ENCODE measurements around the gene AGPAT3.

Gene AGPAT3

DNA sequence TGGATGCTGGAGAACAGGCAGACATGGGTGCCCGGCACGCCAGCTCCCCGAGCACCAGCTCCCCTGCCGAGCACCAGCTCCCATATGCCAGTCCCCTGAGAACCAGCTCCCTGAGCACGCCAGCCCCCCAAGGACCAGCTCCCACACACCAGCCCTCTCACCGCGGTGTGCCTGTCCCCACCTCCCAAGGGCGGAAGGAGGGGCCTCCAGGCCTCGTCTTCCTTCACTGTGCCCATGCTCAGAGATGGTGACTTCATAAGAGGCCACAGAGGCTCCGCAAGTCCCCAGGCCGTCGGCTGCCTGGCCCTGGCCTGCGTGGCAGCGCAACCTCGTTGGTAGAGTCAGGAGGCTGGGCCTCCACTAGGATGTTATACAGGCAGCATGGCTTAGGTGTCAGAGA lies 69.1 kb downstream of the AGPAT3 start:
- in situ Hi-C loops (cut with HindIII; ENCODE audit: low sequenced_read_pairs) = no loop called here

DNA sequence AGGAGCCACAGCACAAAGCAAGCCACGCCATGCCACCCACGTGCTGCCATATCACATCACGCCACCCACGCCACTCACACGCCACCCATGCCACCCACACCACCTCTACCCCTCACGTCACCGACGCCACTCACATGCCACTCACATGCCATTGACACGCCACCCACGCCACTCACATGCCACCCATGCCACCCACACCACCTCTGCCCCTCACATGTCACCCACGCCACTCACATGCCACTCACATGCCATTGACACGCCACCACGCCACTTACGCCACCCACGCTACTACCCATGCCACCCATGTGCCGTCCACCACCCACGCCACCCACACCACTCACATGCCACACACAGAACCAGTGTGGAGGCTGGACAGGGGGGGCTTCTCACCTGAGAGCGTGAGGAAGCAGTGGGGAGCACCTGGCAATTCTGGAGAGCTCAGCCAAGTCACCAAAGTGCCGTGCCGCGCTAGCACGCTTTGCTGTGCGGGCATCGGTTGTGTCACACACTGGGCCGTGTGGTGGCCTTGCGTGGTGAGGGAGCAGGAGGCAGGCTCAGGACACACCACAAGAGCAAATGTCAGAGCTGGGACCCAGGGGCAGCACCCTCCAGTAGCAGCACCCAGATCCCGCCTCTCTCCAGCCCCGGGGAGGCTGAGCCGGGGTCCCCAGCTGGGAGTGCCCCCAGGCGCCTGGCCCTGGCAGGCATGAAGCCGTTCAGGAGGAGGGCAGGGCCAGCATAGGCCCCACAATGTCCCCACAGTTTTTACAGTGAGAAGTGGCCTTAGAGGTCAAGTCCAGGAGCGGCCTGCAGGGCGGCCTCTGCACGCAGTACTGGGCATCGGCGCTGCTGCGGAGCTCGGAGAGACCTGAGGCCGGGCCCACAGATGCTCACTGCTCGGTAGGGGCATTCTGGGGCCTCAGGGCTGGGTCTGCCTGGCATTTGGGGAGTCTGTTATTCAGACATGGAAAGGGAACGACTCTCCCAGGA lies 70.0 kb downstream of the AGPAT3 start:
- in situ Hi-C loops (cut with HindIII; ENCODE audit: low sequenced_read_pairs) = no loop called here

DNA sequence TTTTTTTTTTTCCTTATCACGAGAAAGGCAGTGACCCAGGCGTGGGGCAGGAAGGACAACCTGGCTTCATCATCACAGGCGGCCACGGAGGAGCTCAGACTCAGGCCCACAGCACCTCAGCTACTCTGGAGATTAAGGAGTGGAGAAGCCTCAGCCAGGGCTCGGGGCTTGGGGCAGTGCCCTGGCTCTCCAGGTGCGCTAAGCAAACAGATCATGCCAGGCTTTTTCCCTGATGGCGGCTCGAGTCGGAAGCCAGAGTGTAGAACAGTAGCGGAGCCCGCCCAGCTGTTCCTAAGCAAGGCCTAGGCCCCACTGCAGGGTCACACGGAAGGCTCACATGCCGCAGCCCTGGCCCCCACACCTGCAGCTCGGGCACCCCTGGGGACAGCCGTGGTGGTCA lies 70.7 kb downstream of the AGPAT3 start:
- in situ Hi-C loops (cut with HindIII; ENCODE audit: low sequenced_read_pairs) = no loop called here

DNA sequence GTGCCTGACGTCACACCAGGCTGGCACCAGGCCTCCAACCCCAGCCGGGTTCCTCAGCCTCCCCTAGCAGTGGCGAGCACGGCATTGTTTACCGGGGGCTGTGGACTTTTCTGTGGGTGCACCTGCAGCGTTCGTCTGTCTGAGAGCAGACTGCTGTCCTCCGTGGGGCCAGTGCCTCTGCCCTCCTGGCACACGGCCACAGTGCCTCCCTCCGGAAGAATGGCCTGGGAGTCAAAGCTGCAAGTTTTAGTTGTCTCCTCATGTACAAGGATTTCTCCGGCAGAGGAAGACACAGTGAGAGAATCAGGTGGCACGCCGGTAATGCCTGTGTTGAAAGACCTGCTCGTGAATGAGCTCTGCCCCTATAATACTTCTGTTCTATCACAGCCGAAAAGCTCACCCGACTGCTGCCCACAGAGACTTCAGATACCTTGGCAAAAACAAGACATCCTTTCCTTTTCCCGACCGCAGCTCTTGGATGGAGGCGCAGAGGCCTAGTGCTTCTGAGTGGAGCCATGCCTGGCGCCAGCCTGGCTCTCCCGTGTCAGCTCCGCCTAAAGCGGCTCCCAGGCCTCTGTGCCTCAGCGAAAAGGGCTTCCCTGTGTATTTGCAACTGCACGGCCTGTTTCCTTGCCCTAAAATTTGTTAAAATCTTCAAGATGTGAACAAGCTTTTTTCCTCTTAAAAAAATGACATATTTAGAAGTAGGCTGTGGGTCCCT lies 71.4 kb downstream of the AGPAT3 start:
- in situ Hi-C loops (cut with HindIII; ENCODE audit: low sequenced_read_pairs) = no loop called here

DNA sequence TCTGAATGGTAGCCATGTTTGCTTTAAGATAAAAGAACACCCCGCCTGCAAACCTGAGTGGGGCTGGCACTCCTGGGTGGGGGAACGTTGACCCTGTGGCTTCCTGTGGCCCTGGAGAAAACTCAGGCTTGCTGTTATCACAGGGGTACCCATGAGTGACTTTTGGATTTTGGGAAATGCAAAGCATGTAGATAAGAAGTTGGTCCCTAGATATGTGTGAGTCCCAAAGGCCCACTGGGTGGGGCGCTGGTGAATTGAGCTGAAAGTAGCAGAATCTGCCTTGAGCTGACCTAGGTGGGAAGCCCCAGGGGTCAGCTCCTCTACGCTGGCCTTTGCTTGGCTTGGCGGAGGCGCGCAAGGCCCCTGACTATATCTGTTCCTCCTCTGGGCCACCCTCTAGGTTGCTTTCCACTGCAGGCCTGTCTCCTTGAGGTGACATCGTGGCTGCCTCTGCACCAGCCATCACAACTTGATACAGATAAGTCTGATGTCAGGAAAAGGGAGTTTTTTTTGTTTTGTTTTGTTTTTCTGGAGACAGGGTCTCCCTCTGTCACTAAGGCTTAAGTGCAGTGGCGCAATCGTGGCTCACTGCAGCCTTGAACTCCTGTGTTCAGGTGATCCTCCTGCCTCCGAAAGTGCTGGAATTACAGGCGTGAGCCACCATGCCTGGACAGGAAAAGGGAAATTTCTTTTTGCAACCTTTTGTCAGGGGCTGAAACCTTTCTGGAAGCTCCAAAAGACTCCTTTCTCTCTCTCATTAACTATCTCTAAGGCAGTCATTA lies 72.2 kb downstream of the AGPAT3 start:
- in situ Hi-C loops (cut with HindIII; ENCODE audit: low sequenced_read_pairs) = no loop called here

DNA sequence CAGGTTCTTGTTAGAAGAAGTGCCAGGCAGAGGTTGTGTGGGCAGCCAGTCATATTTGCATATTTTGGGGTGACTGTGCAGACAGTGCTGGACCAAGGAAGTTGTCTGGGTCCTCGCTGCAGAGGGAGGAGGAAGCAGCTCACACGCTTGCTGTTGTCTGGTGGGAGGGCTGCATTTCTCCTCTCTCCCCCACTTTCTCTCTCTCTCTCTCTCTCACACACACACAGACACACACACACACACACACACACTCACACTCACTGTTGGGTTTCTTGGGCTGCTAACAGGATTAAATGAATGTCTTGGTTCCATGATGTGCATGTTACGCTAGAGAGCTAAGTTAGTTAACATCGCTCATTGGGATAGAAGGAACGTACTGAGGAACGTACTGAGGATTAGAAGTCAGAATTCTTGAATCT lies 72.9 kb downstream of the AGPAT3 start:
- in situ Hi-C loops (cut with HindIII; ENCODE audit: low sequenced_read_pairs) = no loop called here

DNA sequence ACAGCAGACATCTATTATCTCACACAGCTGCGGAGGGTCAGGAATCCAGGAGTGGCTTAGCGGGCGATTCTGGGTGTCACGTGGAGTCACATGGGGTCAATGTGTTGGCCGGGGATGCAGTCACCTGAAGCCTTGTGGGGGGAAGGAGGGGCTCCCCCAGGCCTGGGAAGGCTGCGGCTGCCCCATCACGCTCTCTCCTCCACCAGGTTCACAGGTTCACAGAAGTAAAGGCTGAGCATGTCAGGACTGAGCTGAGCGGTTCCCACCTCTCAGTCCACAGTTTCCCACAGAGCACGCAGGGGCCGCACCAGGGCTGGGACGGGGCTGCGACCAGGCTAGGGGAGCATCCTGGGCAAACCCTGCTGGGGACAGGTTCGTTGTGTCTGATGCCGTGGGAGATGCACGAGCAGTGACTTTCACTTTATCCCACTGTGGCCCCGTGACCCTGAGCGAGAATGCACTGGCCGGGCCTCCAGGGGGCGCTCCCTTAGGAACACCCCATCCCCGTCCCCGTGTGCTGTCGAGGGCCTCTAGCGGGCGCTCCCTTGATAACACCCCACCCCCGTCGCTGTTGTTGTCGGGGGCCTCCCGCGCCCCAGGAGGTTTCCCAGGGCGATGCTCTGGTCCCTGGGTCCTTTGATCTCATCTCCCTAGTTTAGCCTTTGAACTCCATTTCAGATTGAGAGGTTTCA lies 73.9 kb downstream of the AGPAT3 start:
- in situ Hi-C loops (cut with HindIII; ENCODE audit: low sequenced_read_pairs) = no loop called here

DNA sequence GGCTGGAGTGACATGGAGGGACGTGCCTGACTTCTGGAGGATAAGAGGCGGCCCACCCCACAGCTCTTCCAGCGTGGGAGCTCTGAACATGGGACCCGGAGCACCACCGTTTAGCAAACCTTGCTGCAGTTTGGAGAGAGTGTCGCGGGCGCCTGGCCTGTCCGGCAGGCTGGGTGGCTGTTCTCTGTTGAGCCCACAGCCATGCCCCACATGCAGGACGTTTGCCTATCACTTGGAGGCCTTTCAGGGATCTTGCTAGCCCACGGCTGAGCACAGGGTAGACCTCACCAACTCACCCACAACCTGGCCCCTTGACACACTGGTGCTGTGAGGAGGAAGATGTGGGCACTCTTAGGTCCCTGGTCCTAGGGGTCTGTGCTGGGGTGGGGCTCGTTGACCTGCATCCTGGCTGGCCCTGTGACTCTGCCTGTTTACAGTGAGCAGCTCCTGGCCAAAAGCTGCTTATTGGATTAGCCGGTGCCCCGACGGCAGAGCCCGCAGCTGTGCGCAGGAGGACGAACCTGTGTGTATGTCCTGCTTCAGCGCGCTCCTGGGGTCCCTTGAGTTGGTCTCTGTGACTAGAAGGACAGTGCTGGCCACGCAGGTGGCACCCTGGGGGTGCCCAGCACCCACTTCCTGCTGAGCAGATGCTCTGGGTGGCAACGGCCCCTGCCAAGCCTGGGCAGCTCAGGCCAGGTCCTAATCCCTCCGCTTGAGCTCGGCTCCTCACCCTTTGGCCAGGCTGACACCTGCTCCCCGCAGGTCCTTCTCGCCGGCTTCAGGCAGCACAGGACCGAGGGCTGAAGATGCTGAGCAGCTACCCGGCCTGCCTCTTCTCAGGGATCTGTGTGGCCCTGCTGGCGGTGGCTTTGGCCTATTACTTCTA lies 74.7 kb downstream of the AGPAT3 start:
- in situ Hi-C loops (cut with HindIII; ENCODE audit: low sequenced_read_pairs) = loop anchor here (5.0 kb wide), 2 partner anchors 32 to 38 kb away; no protein-coding TSS in a partner anchor

DNA sequence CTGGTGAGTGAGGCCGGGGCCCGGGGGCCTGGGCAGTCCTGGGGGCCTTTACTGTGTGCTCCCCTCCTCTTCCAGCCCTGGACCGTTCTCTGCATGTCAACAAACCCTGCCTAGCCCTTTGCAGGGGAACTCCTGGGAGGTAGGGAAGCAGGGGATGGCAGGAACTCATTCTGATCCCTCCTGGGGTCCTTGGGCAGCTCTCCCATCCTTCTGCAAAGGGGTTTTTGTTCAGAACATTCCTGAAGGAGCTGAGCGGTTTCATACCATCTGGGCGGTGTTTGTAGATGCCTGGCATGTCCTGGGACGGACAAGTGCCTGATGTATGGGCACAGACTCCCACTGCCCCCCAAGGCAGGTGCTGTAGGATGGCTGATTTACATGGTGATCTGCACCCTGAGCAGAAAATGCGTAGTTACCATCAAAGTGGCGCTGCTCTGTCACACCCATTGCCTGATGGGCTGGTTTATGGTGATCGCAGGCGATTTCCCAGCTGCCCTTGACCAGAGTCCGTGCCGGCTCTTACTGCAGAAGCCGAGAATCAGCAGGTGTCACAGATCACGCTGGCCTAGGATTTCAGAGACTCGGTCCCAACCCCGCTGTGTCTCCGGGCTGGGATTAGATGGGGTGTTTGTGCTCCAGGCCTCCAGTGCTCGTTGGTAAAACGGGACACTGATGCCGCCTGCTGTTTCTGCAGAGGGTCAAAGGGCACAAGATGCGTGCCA lies 75.5 kb downstream of the AGPAT3 start:
- in situ Hi-C loops (cut with HindIII; ENCODE audit: low sequenced_read_pairs) = loop anchor here (5.0 kb wide), 2 partner anchors 33 to 37 kb away; no protein-coding TSS in a partner anchor

DNA sequence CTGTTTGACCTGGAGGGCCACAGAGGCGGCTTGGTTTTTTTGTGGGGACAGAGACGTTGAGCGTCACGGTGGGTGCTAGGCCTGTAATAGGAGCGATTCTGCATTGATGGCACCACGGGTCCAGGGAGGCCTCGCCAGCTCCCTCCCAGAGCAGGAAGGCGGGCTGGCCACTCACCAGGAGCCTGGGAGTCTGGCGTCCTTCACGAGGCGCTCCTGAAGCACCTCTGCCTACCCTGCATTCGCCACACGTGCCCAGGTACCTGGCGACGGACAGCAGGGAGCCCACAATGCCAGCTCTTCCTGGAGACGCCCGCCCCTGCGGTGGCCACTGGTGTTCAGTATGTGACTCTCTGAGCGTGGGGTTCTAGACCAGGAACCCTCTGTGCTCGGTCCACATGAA lies 77.2 kb downstream of the AGPAT3 start:
- in situ Hi-C loops (cut with HindIII; ENCODE audit: low sequenced_read_pairs) = loop anchor here (5.0 kb wide), 2 partner anchors 35 kb away; no protein-coding TSS in a partner anchor

DNA sequence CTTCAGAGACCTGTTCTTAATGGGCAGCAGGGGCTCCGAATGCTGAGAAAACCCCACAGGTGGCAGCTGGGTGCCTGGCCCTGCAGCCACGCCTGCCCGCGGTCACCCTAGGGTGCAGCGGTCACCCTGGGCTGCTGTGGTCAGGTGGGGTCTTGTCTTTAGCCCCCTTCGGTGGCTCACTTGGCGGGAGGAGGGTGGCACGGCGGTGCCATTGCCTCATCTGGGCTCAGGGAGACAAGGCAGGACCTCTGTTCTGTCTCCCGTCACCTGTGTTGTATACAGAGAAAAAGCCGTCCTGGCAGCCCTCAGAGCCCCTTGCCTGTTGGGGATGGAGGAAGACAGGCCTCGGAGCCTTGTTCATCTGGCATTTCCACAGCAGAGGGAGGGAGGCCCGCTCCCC lies 77.6 kb downstream of the AGPAT3 start:
- in situ Hi-C loops (cut with HindIII; ENCODE audit: low sequenced_read_pairs) = loop anchor here (5.0 kb wide), 2 partner anchors 35 kb away; no protein-coding TSS in a partner anchor

DNA sequence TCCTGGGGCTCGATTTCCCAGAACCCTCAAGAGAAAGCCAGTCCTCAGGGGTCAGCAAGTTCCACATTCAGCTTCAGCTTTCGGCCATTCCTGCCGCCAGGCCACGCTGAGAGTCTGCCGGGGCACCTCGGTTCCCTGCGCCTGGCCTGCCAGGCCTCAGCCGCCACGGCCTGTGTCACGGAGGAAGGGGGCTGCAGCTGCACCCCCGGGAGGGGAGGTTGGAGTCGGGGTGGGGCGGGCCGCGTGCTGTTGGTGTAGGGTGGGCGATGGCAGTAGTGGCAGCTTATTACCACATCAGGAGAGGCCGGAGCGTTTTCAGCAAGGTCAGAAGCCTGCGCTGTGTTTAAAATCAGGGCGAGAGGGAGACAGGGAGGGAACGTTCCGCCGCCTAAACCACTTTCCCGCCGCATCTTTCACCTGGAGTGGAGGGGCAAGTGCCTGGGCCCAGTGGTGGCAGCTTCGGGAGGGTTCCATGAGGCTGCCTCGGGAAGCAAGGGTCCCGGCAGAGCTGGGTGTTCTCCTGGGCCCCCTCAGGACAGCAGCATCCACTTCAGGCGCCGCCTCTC lies 78.6 kb downstream of the AGPAT3 start:
- in situ Hi-C loops (cut with HindIII; ENCODE audit: low sequenced_read_pairs) = loop anchor here (5.0 kb wide), 2 partner anchors 34 to 36 kb away; no protein-coding TSS in a partner anchor

DNA sequence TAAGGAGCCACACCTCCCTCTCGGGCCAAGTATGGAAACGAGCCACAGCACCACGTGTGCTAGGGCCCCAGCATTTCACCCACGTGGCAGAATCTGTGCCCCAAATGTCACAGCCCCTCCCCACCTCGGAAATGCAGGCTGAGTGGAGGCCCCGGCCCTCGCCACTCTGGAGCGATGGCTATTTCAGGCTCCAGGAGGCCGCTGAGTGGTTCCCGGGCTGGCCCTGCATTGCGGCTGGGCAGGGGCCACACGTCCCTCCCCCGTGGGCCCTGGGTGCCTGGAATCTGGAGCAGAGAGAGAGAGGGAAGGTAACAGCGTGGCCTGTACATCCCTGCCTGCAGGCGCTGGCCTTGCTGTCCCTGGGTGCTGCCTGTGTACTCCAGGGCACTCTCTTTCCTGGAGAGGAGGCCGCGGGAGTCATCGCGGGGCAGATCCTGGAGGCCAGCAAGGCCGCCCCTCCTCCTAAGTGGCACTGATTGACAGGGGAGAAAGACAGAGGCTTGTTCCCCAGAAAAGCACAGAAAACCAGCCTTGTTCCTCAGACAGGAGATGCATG lies 79.1 kb downstream of the AGPAT3 start:
- in situ Hi-C loops (cut with HindIII; ENCODE audit: low sequenced_read_pairs) = loop anchor here (5.0 kb wide), 2 partner anchors 33 to 37 kb away; no protein-coding TSS in a partner anchor

DNA sequence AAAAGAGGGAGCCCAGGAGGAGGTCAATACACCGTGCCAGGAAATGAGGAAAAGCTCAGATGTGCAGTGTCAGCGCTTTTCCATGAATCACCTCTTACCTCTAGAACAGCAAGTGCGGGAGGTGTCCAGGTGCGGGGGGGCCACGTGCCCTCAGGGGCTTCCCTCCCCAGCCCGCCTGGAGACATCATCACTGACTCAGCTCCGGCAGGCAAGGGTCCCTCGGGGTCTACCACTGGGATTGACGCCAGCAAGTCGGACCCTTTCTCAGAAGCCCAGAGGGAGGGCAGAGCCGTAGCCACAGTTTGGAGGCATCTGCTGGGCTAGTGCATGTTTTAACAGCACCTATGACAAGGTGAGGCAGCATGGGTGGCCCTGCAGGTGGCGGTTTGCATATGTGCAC lies 79.7 kb downstream of the AGPAT3 start:
- in situ Hi-C loops (cut with HindIII; ENCODE audit: low sequenced_read_pairs) = loop anchor here (5.0 kb wide), 2 partner anchors 33 to 37 kb away; no protein-coding TSS in a partner anchor

DNA sequence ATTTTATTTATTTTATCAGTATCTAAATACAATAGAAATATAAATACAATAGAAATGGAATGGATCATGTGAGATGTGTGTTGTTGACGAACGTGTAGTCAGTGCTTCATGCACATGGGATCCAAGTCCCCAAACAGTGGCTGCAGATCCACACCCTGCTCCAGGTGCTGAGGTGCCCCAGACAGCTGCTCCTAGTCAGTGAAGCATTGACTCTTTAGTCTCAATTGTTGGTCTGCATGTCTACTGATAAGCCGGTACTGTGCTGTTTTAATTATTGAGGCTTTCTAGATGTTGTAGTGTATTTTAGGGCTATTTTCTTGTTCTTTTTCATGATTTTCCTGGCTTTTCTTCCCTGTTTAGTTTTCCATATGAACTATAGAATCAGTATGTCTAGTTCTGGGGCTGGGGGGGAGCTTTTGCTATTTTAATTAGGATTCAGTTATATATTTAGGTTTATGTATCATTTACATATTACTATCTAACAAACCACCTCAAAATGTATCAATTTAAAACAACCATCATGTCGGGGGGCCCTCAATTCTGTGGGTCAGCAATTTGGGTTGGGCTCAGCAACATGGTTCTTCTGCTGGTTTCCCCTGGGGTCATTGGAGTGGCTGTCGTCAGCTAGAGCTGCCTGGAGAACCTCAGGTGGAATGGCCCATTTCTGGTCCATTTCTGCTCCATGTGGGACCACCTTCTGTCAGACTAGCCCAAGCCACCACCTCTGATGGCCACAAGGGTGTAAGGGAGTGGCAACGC lies 83.9 kb downstream of the AGPAT3 start:
- in situ Hi-C loops (cut with HindIII; ENCODE audit: low sequenced_read_pairs) = no loop called here

DNA sequence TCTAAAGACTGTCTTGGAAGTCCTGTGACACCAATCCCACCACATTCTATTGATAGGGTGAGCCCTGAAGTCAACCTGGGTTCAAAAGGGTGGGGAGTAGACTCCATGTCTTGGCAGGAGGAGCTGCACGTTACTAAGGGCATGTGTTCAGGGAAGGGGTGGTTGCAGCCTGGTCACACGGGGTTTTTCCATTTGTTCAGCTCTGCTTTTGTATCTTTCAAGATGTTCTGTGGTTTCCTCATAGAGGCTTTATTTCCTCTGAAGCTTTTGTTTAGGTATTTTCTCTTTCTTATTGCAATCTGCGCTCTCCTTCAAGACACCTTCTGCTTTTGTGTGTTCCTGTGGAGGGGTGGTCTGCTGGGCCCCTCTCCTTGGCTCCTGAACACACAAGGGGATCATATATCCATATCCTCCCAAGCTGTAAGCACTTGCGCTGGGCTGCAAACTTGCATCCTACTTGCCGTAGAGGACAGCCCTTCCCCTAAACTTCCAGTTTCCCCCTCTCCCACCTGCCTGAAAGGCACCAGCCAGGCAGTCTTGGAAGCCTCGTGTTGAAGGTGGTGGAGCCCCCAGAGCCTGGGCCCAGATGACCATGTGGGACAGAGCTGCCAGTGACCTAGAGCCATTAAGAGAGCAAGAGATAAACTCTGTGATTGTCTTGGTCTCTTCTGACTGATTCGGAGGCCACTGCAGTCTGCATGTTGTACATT lies 84.6 kb downstream of the AGPAT3 start:
- in situ Hi-C loops (cut with HindIII; ENCODE audit: low sequenced_read_pairs) = no loop called here

Measured in endothelial cell of hepatic sinusoid (primary cell).